Mucosa of descending colon (tissue), 3 donors: ENCODE data around the gene LAMA3. TPM values are rescaled to one million over a fixed set of nuclear protein-coding genes. Genes with fewer than 3 reads are reported as not detected.

Experiments
- ATAC-seq: fragments of 200-7000 bp; cut with Tn5 transposase; one replicate; pipeline ENCODE4 v1.9.1; 2020; ENCODE audit warnings: mild to moderate bottlenecking, moderate library complexity
- DNase-seq, 3 donors: peaks; one replicate each; pipeline ENCODE4 v3.0.0-alpha.2; 2020
- H3K36me3 ChIP-seq: fragments of 200-600 bp; one replicate; pipeline ENCODE4 v1.8.0; 2021; ENCODE audit warnings: low read depth, mild to moderate bottlenecking
- H3K4me1 ChIP-seq: fragments of 200-600 bp; one replicate; pipeline ENCODE4 v1.8.0; 2021; ENCODE audit warnings: low read depth, mild to moderate bottlenecking
- H3K4me3 ChIP-seq: fragments of 200-600 bp; one replicate; pipeline ENCODE4 v1.8.0; 2021; ENCODE audit warnings: mild to moderate bottlenecking
- H3K9me3 ChIP-seq: fragments of 200-600 bp; one replicate; pipeline ENCODE4 v1.8.0; 2021; ENCODE audit warnings: mild to moderate bottlenecking
- intact Hi-C, 2 donors: fragments of 100-400 bp; cut with DNase I in 1 of 2; cut with micrococcal nuclease in 1 of 2; formaldehyde crosslinking; loops; one replicate each; pipeline versions ENCODE4 v1.11.0 to v1.11.1; 2022; cut with DNase I, micrococcal nuclease
- total RNA-seq, 3 donors: library from RNA; stranded (reverse); fragmentation: NEBNext Ultra II Directional in 2 of 3; extraction: Animal tissue kit (Norgen Biotek cat#: 25700) in 2 of 3; gene quantifications; one replicate each; pipeline versions ENCODE4 v1.2.1 to v1.2.4, GENCODE V29; 2021 to 2023
- TF ChIP-seq, protein P1 (sequence below): fragments of 200-600 bp; IDR thresholded peaks from one replicate; pipeline ENCODE4 v1.8.0; 2022; ENCODE audit warnings: antibody characterized with exemption, mild to moderate bottlenecking
- donor health status: DM: no; HTN: no; CAD: no; lungs with moderate emphysema.
- donor health status: DM: no; HTN: no; CAD: no.
- donor health status: DM: no; HTN: yes; CAD: no.

Gene LAMA3
- total RNA-seq, 3 donors from 2014 or later, result 29.0 to 62.0 (median 49.0) TPM

DNA sequence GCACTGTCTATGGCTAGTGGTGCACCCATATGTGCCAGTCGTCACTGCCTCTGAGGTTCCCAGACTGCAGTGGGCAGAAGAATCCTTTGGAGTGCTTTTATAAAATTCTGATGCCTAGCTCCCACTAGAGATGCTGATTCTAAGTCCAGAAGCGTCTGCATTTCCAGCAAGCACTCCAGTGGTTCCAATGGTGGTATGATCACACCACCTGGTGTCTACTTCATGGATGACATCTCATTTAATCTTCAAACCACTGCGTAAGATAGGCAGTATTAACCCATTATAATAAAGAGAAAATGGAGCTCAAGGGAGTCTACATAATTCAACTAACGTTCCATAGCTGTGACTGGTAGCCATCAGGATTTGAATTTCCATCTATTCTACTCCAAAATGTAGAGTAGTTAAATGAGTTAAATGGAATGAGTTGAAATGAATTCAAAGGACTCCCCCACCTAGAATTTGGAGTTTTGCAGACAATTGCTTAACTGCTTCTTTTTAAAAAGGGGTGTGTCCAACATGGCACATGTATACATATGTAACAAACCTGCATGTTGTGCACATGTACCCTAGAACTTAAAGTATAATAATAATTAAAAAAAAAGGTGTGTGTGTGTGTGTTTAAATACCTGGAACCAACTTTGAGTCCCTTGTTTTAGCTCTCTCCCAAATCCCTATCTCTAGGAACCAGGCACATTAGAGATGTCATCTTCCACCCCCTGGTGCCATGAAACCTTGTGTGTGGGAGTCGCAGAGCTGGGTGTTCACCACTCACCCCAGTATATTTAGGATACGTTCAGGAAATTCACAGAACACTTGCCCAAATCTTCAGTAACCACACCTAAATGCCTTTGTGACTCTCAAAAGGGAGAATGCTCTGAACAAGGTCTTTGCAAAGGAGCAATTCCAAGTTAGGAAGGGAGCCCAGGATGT, 14.1 kb downstream of the LAMA3 start:
- no peak overlapping the region for H3K4me3 ChIP-seq
- no peaks in the 10 kb centered on the region for H3K36me3 ChIP-seq
- peak in 1 of 3 donors; percentile 57 for DNase-seq
- H3K9me3 ChIP-seq, result peaks cover 5% of the 10 kb centered on the region
- TF ChIP-seq, protein P1, sequence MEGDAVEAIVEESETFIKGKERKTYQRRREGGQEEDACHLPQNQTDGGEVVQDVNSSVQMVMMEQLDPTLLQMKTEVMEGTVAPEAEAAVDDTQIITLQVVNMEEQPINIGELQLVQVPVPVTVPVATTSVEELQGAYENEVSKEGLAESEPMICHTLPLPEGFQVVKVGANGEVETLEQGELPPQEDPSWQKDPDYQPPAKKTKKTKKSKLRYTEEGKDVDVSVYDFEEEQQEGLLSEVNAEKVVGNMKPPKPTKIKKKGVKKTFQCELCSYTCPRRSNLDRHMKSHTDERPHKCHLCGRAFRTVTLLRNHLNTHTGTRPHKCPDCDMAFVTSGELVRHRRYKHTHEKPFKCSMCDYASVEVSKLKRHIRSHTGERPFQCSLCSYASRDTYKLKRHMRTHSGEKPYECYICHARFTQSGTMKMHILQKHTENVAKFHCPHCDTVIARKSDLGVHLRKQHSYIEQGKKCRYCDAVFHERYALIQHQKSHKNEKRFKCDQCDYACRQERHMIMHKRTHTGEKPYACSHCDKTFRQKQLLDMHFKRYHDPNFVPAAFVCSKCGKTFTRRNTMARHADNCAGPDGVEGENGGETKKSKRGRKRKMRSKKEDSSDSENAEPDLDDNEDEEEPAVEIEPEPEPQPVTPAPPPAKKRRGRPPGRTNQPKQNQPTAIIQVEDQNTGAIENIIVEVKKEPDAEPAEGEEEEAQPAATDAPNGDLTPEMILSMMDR, result peak; percentile 26
- intact Hi-C loops, result loop anchor here in 1 of 2 donors (10.0 kb wide), 1 partner anchor 89 kb away; no protein-coding TSS in a partner anchor
- H3K4me1 ChIP-seq, result no peaks in the 10 kb centered on the region
- peak; percentile 87 for ATAC-seq

- H3K4me1 ChIP-seq, result no peaks in the 10 kb centered on the region
- peaks cover 5% of the 10 kb centered on the region for H3K9me3 ChIP-seq
- intact Hi-C loops, result loop anchor here in 1 of 2 donors (10.0 kb wide), 1 partner anchor 89 kb away; no protein-coding TSS in a partner anchor
- no peak for DNase-seq
- ATAC-seq, result peak; percentile 11
- TF ChIP-seq, protein P1, result no peak
- H3K4me3 ChIP-seq, result no peak overlapping the region
- no peaks in the 10 kb centered on the region for H3K36me3 ChIP-seq
Measured at GRCh38 chr18:23703987-23704384, 14.7 kb downstream of the LAMA3 start.

DNA sequence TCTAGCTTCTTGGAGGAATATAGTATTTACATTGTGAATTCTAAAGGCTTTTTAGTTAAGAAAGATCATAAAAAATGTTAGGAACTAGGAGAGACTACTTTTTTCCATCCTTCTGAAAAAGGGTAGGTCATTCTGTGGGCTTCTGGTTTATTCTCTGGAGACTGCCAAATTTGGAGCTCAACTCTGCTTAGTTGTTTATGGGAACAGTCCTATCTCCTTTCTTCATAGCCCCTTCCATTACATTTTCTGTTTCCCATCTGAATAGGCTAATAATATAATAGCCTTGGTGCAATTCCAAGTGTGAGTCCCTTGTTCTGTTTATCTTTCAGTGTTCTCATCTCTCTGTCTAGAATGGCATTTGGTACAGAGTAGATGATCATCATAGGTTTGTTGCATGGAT, 15.6 kb downstream of the LAMA3 start:
- TF ChIP-seq, protein P1, result no peak
- Histone ChIP-seq H3K36me3 (no peaks in the 10 kb centered on the region), H3K4me1 (no peaks in the 10 kb centered on the region), H3K4me3 (no peak overlapping the region), H3K9me3 (peaks cover 5% of the 10 kb centered on the region)
- ATAC-seq (no peak), DNase-seq (no peak)
- intact Hi-C loops, result loop anchor here in 1 of 2 donors (10.0 kb wide), 1 partner anchor 90 kb away; no protein-coding TSS in a partner anchor

- Histone ChIP-seq H3K4me1 (peaks cover 13% of the 10 kb centered on the region), H3K36me3 (no peaks in the 10 kb centered on the region), H3K9me3 (peaks cover 5% of the 10 kb centered on the region), H3K4me3 (no peak overlapping the region)
- TF ChIP-seq, protein P1, result no peak
- intact Hi-C loops, result loop anchor here in 1 of 2 donors (10.0 kb wide), 1 partner anchor 92 kb away; no protein-coding TSS in a partner anchor
- DNase-seq (no peak), ATAC-seq (no peak)
Measured at GRCh38 chr18:23706971-23707640, 17.9 kb downstream of the LAMA3 start.

DNA sequence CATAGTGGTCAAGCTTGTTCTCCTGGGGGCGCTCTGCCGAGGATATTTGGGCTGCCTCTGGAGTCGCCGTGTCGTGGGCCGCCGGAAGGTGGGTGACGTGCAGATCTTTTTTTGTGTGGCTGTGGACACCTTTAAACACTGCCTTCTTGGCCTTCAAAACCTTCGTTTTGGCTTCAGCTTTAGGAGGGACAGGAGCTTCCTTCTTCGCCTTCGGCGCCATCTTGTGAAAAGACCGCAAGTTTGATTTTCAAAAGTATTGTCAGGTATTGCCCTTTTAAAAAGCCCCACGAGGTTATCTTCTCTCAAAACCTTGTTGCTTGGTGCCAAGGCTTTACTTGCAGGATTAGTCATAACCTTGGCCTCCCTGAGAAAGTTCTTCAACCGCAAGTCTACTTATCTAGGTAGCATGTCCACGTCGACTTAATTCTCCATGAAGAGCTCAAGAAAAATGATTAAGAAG, 20.8 kb downstream of the LAMA3 start:
- DNase-seq, result no peak
- Histone ChIP-seq H3K36me3 (no peaks in the 10 kb centered on the region), H3K9me3 (peaks cover 5% of the 10 kb centered on the region), H3K4me1 (peaks cover 13% of the 10 kb centered on the region), H3K4me3 (no peak overlapping the region)
- TF ChIP-seq, protein P1, result no peak
- no peak for ATAC-seq
- intact Hi-C loops, result no loop called here
